PFSK-1 (cell line): Measurements from ENCODE around the gene SPTBN1.

ENCODE experiments used
- FOXP2 ChIP-seq: optimal IDR thresholded peaks from 2 replicates; pipeline ENCODE3; 2011; ENCODE audit warnings: borderline replicate concordance, control low read depth, inconsistent platforms; ENCODE audit not compliant: insufficient read depth; ENCODE audit errors: extremely low read length, extremely low read depth
- POLR2AphosphoS5 ChIP-seq: IDR thresholded peaks from 2 replicates; pipeline ENCODE4 v1.6.1; 2012; ENCODE audit warnings: low read depth, mild to moderate bottlenecking, control low read depth, low read length, moderate library complexity
- REST ChIP-seq, 2 experiments: IDR thresholded peaks; 2 replicates each; pipeline versions ENCODE4 v1.6.1 to v1.8.0; 2011 to 2012; ENCODE audit warnings: low read depth in 2 of 2, low read length in 2 of 2, control low read depth in 1 of 2, inconsistent platforms in 1 of 2, mild to moderate bottlenecking in 1 of 2, moderate library complexity in 1 of 2; ENCODE audit not compliant: insufficient read depth in 1 of 2
- SIN3A ChIP-seq: IDR thresholded peaks from 2 replicates; pipeline ENCODE4 v1.6.1; 2012; ENCODE audit warnings: mild to moderate bottlenecking, low read length, moderate library complexity, borderline replicate concordance; ENCODE audit not compliant: insufficient read depth
- TAF1 ChIP-seq: IDR thresholded peaks from 2 replicates; pipeline ENCODE4 v1.6.1; 2012; ENCODE audit warnings: low read length, control low read depth, borderline replicate concordance; ENCODE audit not compliant: insufficient read depth

Gene SPTBN1

GRCh38 chr2:54572262-54572635 is 116.1 kb downstream of the SPTBN1 start:
- TF ChIP-seq FOXP2 (no peak), TAF1 (no peak), POLR2AphosphoS5 (no peak), REST (IDR thresholded peaks at IDR 0.05; ENCODE audit: insufficient read depth in 1 of 2, low read depth in 2 of 2, low read length in 2 of 2) (no peak), SIN3A (no peak)

DNA sequence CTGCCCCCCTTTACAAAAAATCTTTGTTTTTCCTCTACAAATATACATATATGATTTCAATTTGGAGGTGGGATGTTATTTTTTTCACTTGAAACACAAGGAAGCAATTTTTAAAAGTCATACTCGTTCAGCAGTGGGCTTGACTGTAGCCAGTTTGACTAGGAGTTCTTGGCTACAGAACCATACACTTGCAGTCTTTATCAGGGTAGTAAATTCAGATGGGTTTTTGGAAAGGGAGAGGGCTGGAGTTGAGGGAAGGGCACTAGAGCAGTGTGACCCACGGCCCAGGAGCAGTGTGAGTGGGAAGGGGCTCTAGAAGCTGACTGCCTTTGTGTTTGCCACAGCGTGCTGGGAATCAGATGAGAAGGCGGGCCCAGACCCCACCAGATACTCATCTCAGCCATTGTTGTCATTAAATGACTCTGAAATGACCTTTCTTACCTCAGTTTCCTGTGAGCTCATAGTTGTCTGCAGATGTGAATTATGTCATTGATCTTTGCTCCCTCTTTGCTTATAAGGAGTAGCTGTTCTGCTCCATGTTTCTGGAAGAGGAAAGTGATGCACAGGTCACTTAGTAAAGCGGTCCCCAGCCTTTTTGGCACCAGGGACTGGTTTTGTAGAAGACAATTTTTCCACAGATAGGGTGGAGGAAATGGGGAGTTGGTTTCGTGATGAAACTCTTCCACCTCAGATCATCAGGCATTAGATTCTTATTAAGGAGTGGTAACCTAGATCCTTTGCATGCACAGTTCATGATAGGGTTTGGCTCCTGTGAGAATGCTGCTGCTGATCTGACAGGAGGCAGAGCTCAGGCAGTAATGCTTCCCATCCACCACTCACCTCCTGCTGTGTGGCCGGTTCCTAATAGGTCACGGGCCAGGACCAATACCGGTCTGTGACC is 116.8 kb downstream of the SPTBN1 start:
- peak; percentile 21 for TF ChIP-seq FOXP2
- TF ChIP-seq SIN3A, result no peak; the same call in 1 of the 2 replicates
- TF ChIP-seq REST (IDR thresholded peaks at IDR 0.05; ENCODE audit: insufficient read depth in 1 of 2, low read depth in 2 of 2, low read length in 2 of 2), result peak in 1 of 2 experiments; percentile 34; a peak in 1 of 4 replicates
- TF ChIP-seq TAF1, result no peak
- no peak for TF ChIP-seq POLR2AphosphoS5

GRCh38 chr2:54573537-54573919 is 117.4 kb downstream of the SPTBN1 start:
- no peak for TF ChIP-seq SIN3A
- TF ChIP-seq FOXP2, result no peak
- no peak for TF ChIP-seq POLR2AphosphoS5
- TF ChIP-seq TAF1, result no peak
- no peak for TF ChIP-seq REST (IDR thresholded peaks at IDR 0.05; ENCODE audit: insufficient read depth in 1 of 2, low read depth in 2 of 2, low read length in 2 of 2)

DNA sequence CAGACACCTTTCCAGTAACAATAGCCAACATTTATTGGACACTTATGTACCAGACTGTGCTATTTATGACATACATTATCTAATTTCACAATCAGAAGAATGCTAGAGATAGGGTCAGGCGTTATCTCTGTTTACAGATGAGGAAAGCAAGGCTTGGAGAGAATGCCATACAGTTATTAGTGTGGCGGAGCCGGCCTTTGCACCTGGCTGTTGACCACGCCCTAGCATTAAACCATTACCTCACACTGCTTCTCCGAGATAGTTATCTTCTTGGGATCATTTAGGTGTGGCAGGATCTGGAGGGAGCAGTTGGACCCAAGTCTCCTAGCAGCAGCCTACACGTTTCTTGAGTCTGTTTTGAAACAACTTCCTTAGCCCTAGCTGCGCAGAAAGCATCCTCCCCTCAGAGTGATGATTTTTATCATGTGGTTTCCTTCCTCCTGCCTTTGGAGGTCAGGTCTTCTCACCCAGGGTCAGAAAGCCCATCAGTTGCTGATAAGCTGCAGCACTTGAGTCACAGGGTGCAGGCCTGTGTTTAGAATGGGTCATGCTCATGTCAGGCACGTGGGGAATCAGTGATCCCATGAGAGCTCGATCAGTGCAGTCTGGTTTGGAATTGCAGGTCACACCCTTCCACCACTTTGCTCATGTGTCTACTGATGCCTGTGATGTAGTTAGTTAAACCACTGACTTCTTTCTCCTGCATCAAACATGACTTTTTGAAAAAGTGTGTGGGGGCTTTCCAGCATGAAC is 118.2 kb downstream of the SPTBN1 start:
- TF ChIP-seq REST (IDR thresholded peaks at IDR 0.05; ENCODE audit: insufficient read depth in 1 of 2, low read depth in 2 of 2, low read length in 2 of 2) (0 out of 4 replicates have a peak, but pooled peaks of 1 of the 2 experiments have one; percentile 9), SIN3A (no peak), TAF1 (no peak), POLR2AphosphoS5 (no peak)
